ENCODE data around the gene DAAM2. TPM values are rescaled to one million over a fixed set of nuclear protein-coding genes. Genes with fewer than 3 reads are reported as not detected.

Gene DAAM2
- total RNA-seq, 6 experiments from 2014 or later = 1.6 to 9.8 (median 4.7) TPM

- intact Hi-C loops (cut with DNase I) = no loop called here
- no peaks in the 10 kb centered on the region for H3K36me3 ChIP-seq
- DNase-seq (no peak), ATAC-seq (no peak)
- 52% methylated on average over 7 of the region's 7 CpGs for WGBS (ENCODE audit: insufficient coverage, low coverage, low lambda C conversion rate, missing lambda C conversion rate)
- peak overlapping the region in 2 of 3 donors; percentile 53 to 61 for H3K4me3 ChIP-seq
- TF ChIP-seq POLR2A (IDR thresholded peaks at IDR 0.05) (no peak), CTCF (IDR thresholded peaks at IDR 0.05) (no peak)
- H3K9me3 ChIP-seq = no peaks in the 10 kb centered on the region
- H3K27ac ChIP-seq = no peak overlapping the region
- peaks cover 0 to 5% (median 2%) of the 10 kb centered on the region in 4 donors for H3K4me1 ChIP-seq
- H3K27me3 ChIP-seq = no peaks in the 10 kb centered on the region
Measured at GRCh38 chr6:39793516-39793915, 1.3 kb downstream of the DAAM2 start.

- Histone ChIP-seq H3K4me3 (no peak overlapping the region), H3K27me3 (no peaks in the 10 kb centered on the region), H3K36me3 (no peaks in the 10 kb centered on the region), H3K27ac (no peak overlapping the region), H3K4me1 (peaks cover 0 to 5% (median 2%) of the 10 kb centered on the region in 4 donors), H3K9me3 (no peaks in the 10 kb centered on the region)
- 74% methylated on average over 3 of the region's 5 CpGs for WGBS (ENCODE audit: insufficient coverage, low coverage, low lambda C conversion rate, missing lambda C conversion rate)
- ATAC-seq = no peak
- no peak for TF ChIP-seq POLR2A (IDR thresholded peaks at IDR 0.05)
- TF ChIP-seq CTCF (IDR thresholded peaks at IDR 0.05) = no peak
- intact Hi-C loops (cut with DNase I) = no loop called here
- DNase-seq = no peak
Measured at GRCh38 chr6:39794231-39794630, 2.1 kb downstream of the DAAM2 start.

GRCh38 chr6:39797751-39798150 is 5.6 kb downstream of the DAAM2 start:
- Histone ChIP-seq H3K4me1 (peaks cover 0 to 14% (median 4%) of the 10 kb centered on the region in 4 donors), H3K27me3 (no peaks in the 10 kb centered on the region), H3K36me3 (no peaks in the 10 kb centered on the region), H3K4me3 (no peak overlapping the region), H3K27ac (no peak overlapping the region), H3K9me3 (no peaks in the 10 kb centered on the region)
- no peak for DNase-seq
- intact Hi-C loops (cut with DNase I) = no loop called here
- ATAC-seq = no peak
- whole genome bisulfite sequencing (ENCODE audit: insufficient coverage, low coverage, low lambda C conversion rate, missing lambda C conversion rate) = 67% methylated on average over 2 of the region's 2 CpGs
- no peak for TF ChIP-seq CTCF (IDR thresholded peaks at IDR 0.05)
- no peak for TF ChIP-seq POLR2A (IDR thresholded peaks at IDR 0.05)

- intact Hi-C loops (cut with DNase I) = no loop called here
- no peak for ATAC-seq
- no peaks in the 10 kb centered on the region for H3K36me3 ChIP-seq
- no peaks in the 10 kb centered on the region for H3K27me3 ChIP-seq
- TF ChIP-seq CTCF (IDR thresholded peaks at IDR 0.05) (no peak), POLR2A (IDR thresholded peaks at IDR 0.05) (no peak)
- H3K9me3 ChIP-seq = no peaks in the 10 kb centered on the region
- no peak overlapping the region for H3K4me3 ChIP-seq
- no peak overlapping the region for H3K27ac ChIP-seq
- H3K4me1 ChIP-seq = peaks cover 0 to 14% (median 4%) of the 10 kb centered on the region in 4 donors
- 87% methylated on average over 7 of the region's 10 CpGs for WGBS (ENCODE audit: insufficient coverage, low coverage, low lambda C conversion rate, missing lambda C conversion rate)
- no peak for DNase-seq
Measured at GRCh38 chr6:39800034-39801032, 8.2 kb downstream of the DAAM2 start.

Measured in right lobe of liver (tissue), 6 donors.